Measurements from ENCODE around the gene CTR9.

DNA sequence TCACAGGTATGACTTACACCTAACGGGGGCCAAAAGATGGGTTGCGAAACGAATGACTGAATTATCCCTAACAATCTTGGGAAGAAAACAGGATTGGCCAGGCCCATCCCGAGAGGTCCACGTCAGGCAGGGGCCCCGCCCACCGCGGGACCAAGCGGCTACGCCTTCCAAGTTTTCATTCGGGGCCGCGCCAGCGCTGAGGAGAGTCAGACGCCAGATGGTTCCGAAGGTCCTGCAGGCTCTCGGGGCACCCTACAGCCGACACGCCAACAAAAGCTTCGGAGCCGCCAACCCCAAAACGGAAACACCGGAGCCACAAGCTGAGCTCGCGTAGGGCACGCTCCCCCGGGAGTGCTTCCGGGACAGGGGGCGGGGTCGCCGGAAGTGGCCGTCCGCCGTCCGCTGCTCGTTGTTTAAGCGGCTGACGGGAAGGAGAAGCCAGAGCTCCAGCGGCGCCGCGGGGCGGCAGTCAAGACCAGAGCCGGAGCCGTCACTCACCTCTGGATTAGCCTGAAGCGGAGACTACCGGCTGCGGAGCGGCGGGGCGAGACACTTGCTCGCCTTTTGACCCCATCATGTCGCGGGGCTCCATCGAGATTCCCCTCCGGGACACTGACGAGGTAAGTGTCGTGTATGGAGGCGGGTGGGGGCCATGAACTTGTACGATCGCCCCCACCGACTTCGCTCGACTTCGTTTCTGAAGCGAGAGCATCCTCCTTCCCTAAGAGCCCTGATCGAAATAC, at the start of gene CTR9:
- TF ChIP-seq, protein P1, sequence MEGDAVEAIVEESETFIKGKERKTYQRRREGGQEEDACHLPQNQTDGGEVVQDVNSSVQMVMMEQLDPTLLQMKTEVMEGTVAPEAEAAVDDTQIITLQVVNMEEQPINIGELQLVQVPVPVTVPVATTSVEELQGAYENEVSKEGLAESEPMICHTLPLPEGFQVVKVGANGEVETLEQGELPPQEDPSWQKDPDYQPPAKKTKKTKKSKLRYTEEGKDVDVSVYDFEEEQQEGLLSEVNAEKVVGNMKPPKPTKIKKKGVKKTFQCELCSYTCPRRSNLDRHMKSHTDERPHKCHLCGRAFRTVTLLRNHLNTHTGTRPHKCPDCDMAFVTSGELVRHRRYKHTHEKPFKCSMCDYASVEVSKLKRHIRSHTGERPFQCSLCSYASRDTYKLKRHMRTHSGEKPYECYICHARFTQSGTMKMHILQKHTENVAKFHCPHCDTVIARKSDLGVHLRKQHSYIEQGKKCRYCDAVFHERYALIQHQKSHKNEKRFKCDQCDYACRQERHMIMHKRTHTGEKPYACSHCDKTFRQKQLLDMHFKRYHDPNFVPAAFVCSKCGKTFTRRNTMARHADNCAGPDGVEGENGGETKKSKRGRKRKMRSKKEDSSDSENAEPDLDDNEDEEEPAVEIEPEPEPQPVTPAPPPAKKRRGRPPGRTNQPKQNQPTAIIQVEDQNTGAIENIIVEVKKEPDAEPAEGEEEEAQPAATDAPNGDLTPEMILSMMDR (conservative IDR thresholded peaks at IDR 0.05; ENCODE audit: low read depth, low read length), result 0 out of 2 replicates have a peak, but pooled peaks have one; percentile 15
- TF ChIP-seq EZH2 (IDR thresholded peaks at IDR 0.05; ENCODE audit: borderline replicate concordance, low read depth, low read length, poor library complexity, severe bottlenecking), result no peak

All from A673 (cell line).